PC-9 (cell line): ENCODE data around the gene TMEM267. TPM values are rescaled to one million over a fixed set of nuclear protein-coding genes. Genes with fewer than 3 reads are reported as not detected.

Experiments
- BruUV-seq: library from RNA; stranded (reverse); fragments of 400-500 nt; replicated peaks from 2 replicates; lab custom pipeline; 2021; lab: Mats Ljungman, UMichigan
- CTCF ChIA-PET: fragments of 300-600 bp; sonication (Branson Sonifier 250); formaldehyde crosslinking; loops from one replicate; lab custom pipeline; 2022; ENCODE audit warnings: antibody characterized with exemption; lab: Charles Lee
- POLR2A ChIA-PET: fragments of 300-600 bp; sonication (Branson Sonifier 250); formaldehyde crosslinking; loops from one replicate; lab custom pipeline; 2022; ENCODE audit warnings: antibody characterized with exemption; ENCODE audit not compliant: unreplicated experiment; lab: Charles Lee
- DNase-seq, 2 experiments: peaks; one replicate each; pipeline versions ENCODE4 v3.0.0 to v3.0.0-alpha.2; 2015 to 2022; ENCODE audit warnings: mixed read lengths in 1 of 2
- H2AFZ ChIP-seq: fragments of 200-600 bp; sonication (generic); 2 replicates; pipeline ENCODE4 v1.8.1; 2017; ENCODE audit warnings: antibody characterized with exemption
- H3F3A ChIP-seq: fragments of 200-600 bp; sonication (generic); 2 replicates; pipeline ENCODE4 v1.8.1; 2017; ENCODE audit warnings: antibody characterized with exemption, mild to moderate bottlenecking, low read depth; ENCODE audit not compliant: insufficient read depth
- H3K27ac ChIP-seq: fragments of 200-600 bp; sonication (generic); 2 replicates; pipeline ENCODE4 v1.6.1; 2016; ENCODE audit warnings: mixed run types
- H3K27me3 ChIP-seq: fragments of 200-600 bp; sonication (generic); 2 replicates; pipeline ENCODE4 v1.6.1; 2016; ENCODE audit warnings: low read depth, mixed run types; ENCODE audit not compliant: insufficient read depth
- H3K36me3 ChIP-seq: fragments of 200-600 bp; sonication (generic); 2 replicates; pipeline ENCODE4 v1.6.1; 2016; ENCODE audit warnings: low read depth, mixed run types
- H3K4me1 ChIP-seq: fragments of 200-600 bp; sonication (generic); replicated peaks from 2 replicates; pipeline ENCODE4 v1.6.1; 2016; ENCODE audit warnings: mixed run types; ENCODE audit not compliant: insufficient read depth
- H3K4me2 ChIP-seq: fragments of 200-600 bp; sonication (generic); 2 replicates; pipeline ENCODE4 v1.6.1; 2017; ENCODE audit warnings: mixed run types
- H3K4me3 ChIP-seq: fragments of 200-600 bp; sonication (generic); 2 replicates; pipeline ENCODE4 v1.6.1; 2016; ENCODE audit warnings: mixed run types
- H3K79me2 ChIP-seq: fragments of 200-600 bp; sonication (generic); 2 replicates; pipeline ENCODE4 v1.6.1; 2017; ENCODE audit warnings: low read depth, mixed run types
- H3K9me2 ChIP-seq: fragments of 200-600 bp; sonication (generic); 2 replicates; pipeline ENCODE4 v1.8.1; 2017; ENCODE audit warnings: mild to moderate bottlenecking; ENCODE audit not compliant: insufficient read depth
- H3K9me3 ChIP-seq: fragments of 200-600 bp; sonication (generic); 2 replicates; pipeline ENCODE4 v1.8.1; 2016; ENCODE audit warnings: low read depth; ENCODE audit not compliant: insufficient read depth
- H4K20me1 ChIP-seq: fragments of 200-600 bp; sonication (generic); 2 replicates; pipeline ENCODE4 v1.8.1; 2017; ENCODE audit not compliant: insufficient read depth
- CTCF ChIP-seq: fragments of 200-600 bp; sonication (generic); conservative IDR thresholded peaks from 2 replicates; pipeline ENCODE4 v1.6.1; 2017; ENCODE audit warnings: mixed run types, antibody characterized with exemption, mild to moderate bottlenecking, moderate library complexity
- EZH2 ChIP-seq: fragments of 200-600 bp; sonication (generic); IDR thresholded peaks from 2 replicates; pipeline ENCODE4 v1.8.0; 2017; ENCODE audit warnings: antibody characterized with exemption, low read depth
- intact Hi-C: fragments of 100-400 bp; cut with micrococcal nuclease; formaldehyde crosslinking; loops from one replicate; pipeline ENCODE4 v1.10.0; 2022; ENCODE audit not compliant: unreplicated experiment
- total RNA-seq: library from RNA; stranded (reverse); gene quantifications from 2 replicates; pipeline ENCODE4 v1.2.3, GENCODE V29; 2021

TMEM267 gene
- total RNA-seq, 1 experiment from 2014 or later, result 30.2 TPM

GRCh38 chr5:43498581-43498980, 14.9 kb upstream of the TMEM267 start:
- no TSS peak for BruUV-seq
- intact Hi-C loops, result no loop called here
- Histone ChIP-seq H3K4me3 (no peak overlapping the region), H4K20me1 (no peaks in the 10 kb centered on the region), H3K4me2 (no peak overlapping the region), H2AFZ (no peak overlapping the region), H3K79me2 (no peaks in the 10 kb centered on the region), H3K27ac (no peak overlapping the region), H3K27me3 (no peaks in the 10 kb centered on the region), H3K9me3 (no peaks in the 10 kb centered on the region), H3F3A (no peaks in the 10 kb centered on the region), H3K4me1 (no peaks in the 10 kb centered on the region), H3K36me3 (0 out of 2 replicates have a peak, but pooled peaks cover 6% of the 10 kb centered on the region), H3K9me2 (no peaks in the 10 kb centered on the region)
- DNase-seq, result no peak
- TF ChIP-seq EZH2 (no peak), CTCF (no peak)
- POLR2A ChIA-PET, result interaction anchor here (0.5 kb wide), 1 partner anchor 13 kb away, joined by 3 read pairs; no protein-coding TSS in a partner anchor
- CTCF ChIA-PET, result no interaction called here

GRCh38 chr5:43497311-43498104, 13.8 kb upstream of the TMEM267 start:
- no peak for DNase-seq
- Histone ChIP-seq H3K4me3 (no peak overlapping the region), H3K36me3 (no peaks in the 10 kb centered on the region), H3K4me1 (no peaks in the 10 kb centered on the region), H3F3A (no peaks in the 10 kb centered on the region), H2AFZ (no peak overlapping the region), H3K9me2 (no peaks in the 10 kb centered on the region), H3K9me3 (no peaks in the 10 kb centered on the region), H3K79me2 (no peaks in the 10 kb centered on the region), H3K27me3 (no peaks in the 10 kb centered on the region), H3K27ac (no peak overlapping the region), H4K20me1 (no peaks in the 10 kb centered on the region), H3K4me2 (no peak overlapping the region)
- TF ChIP-seq CTCF (no peak), EZH2 (no peak)
- ChIA-PET POLR2A (no interaction called here), CTCF (no interaction called here)
- no TSS peak for BruUV-seq
- intact Hi-C loops, result no loop called here

DNA sequence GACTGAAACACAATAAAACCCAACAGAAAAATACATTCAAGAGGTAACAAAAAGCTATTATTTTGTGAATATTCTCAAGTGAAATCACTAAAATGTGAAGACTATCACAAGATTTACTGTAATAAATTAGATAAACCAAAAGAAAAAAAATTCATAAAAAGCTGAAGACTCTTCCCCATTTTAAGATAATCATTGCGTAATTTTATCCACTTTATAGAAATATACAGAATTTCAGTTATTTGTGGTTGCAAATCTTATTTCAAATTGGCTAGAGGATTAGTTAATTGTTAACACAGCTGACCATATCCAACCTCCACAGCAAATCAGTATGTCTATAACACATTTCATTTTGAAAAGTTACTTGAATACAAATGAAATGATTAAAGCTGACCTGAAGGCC, 7.7 kb upstream of the TMEM267 start:
- H3K4me2 ChIP-seq, result no peak overlapping the region
- ChIA-PET CTCF (no interaction called here), POLR2A (no interaction called here)
- no peak overlapping the region for H3K27ac ChIP-seq
- no peaks in the 10 kb centered on the region for H4K20me1 ChIP-seq
- DNase-seq, result no peak
- no peaks in the 10 kb centered on the region for H3K27me3 ChIP-seq
- no peaks in the 10 kb centered on the region for H3F3A ChIP-seq
- TF ChIP-seq EZH2 (no peak), CTCF (no peak)
- H3K79me2 ChIP-seq, result no peaks in the 10 kb centered on the region
- intact Hi-C loops, result no loop called here
- no peaks in the 10 kb centered on the region for H3K9me3 ChIP-seq
- H3K9me2 ChIP-seq, result no peaks in the 10 kb centered on the region
- BruUV-seq, result no TSS peak
- no peak overlapping the region for H2AFZ ChIP-seq
- H3K4me3 ChIP-seq, result no peak overlapping the region
- H3K36me3 ChIP-seq, result peaks cover 7% of the 10 kb centered on the region; the same call in 1 of the 2 replicates
- no peaks in the 10 kb centered on the region for H3K4me1 ChIP-seq
